T-cell (primary cell): ENCODE data around the gene SPAG5. TPM values are rescaled to one million over a fixed set of nuclear protein-coding genes. Genes with fewer than 3 reads are reported as not detected.

Experiments
- ATAC-seq, 4 experiments: fragments of 200-7000 bp in 3 of 4; fragments of 150-1000 bp in 1 of 4; cut with Tn5 transposase; replicated peaks in 1 of 4; 1 replicate in 3 of 4; 2 replicates in 1 of 4; pipeline ENCODE4 v1.10.0; 2021; ENCODE audit warnings: moderate library complexity in 3 of 4, mild to moderate bottlenecking in 2 of 4, moderate number of reproducible peaks in 1 of 4
- CTCF ChIA-PET, 2 donors: fragments of 300-600 bp; sonication (Branson Sonifier 250); formaldehyde crosslinking; loops; one replicate each; lab custom pipeline; 2022; ENCODE audit warnings: antibody characterized with exemption in 2 of 2; lab: Charles Lee
- POLR2A ChIA-PET, 2 donors: fragments of 300-600 bp; sonication (Branson Sonifier 250); formaldehyde crosslinking; loops; one replicate each; lab custom pipeline; 2022; ENCODE audit warnings: antibody characterized with exemption in 2 of 2; lab: Charles Lee
- DNase-seq, 35 experiments: peaks; one replicate each; pipeline versions ENCODE4 v3.0.0 to v3.0.0-alpha.2; 2013 to 2023
- H3K27ac ChIP-seq: one replicate; pipeline ENCODE4 v1.5.1; 2013; ENCODE audit warnings: low read length
- H3K27me3 ChIP-seq, 2 experiments: replicated peaks in 1 of 2; 1 replicate in 1 of 2; 2 replicates in 1 of 2; pipeline versions ENCODE4 v1.6.1 to v1.7.0; 2013; ENCODE audit warnings: low read length in 1 of 2, mixed read lengths in 1 of 2; ENCODE audit not compliant: control insufficient read depth in 2 of 2, insufficient read depth in 2 of 2; ENCODE audit errors: extremely low read depth in 1 of 2
- H3K36me3 ChIP-seq, 2 donors: 1 replicate in 1 of 2; 2 replicates in 1 of 2; pipeline versions ENCODE4 v1.6.1 to v1.7.0; 2013; ENCODE audit warnings: low read length in 1 of 2; ENCODE audit not compliant: control insufficient read depth in 2 of 2, insufficient read depth in 1 of 2; ENCODE audit errors: extremely low read depth in 1 of 2
- H3K4me1 ChIP-seq, 2 experiments: 1 replicate in 1 of 2; 2 replicates in 1 of 2; pipeline versions ENCODE4 v1.6.1 to v1.7.0; 2013; ENCODE audit warnings: low read length in 2 of 2, mixed read lengths in 1 of 2; ENCODE audit not compliant: insufficient read depth in 2 of 2, control insufficient read depth in 1 of 2; ENCODE audit errors: extremely low read depth in 1 of 2
- H3K4me3 ChIP-seq, 2 donors: 1 replicate in 1 of 2; 2 replicates in 1 of 2; pipeline versions ENCODE4 v1.5.1 to v1.7.0; 2013; ENCODE audit warnings: mild to moderate bottlenecking in 2 of 2, low read length in 1 of 2, moderate library complexity in 1 of 2; ENCODE audit not compliant: control insufficient read depth in 1 of 2; ENCODE audit errors: extremely low read depth in 1 of 2
- H3K9me3 ChIP-seq: 2 replicates; pipeline ENCODE4 v1.7.0; 2013
- H3K27ac Mint-ChIP-seq, 2 donors: one replicate each; pipeline ENCODE4 v1.8.0; 2020 to 2021; ENCODE audit warnings: mild to moderate bottlenecking in 2 of 2, mixed read lengths in 2 of 2
- H3K27me3 Mint-ChIP-seq, 2 donors: one replicate each; pipeline ENCODE4 v1.8.0; 2021 to 2022; ENCODE audit warnings: mixed read lengths in 2 of 2
- H3K36me3 Mint-ChIP-seq: one replicate; pipeline ENCODE4 v1.8.0; 2021; ENCODE audit warnings: mixed read lengths
- H3K4me1 Mint-ChIP-seq, 3 donors: one replicate each; pipeline ENCODE4 v1.8.0; 2020 to 2022; ENCODE audit warnings: mixed read lengths in 3 of 3, mild to moderate bottlenecking in 1 of 3
- H3K4me3 Mint-ChIP-seq, 3 donors: one replicate each; pipeline ENCODE4 v1.8.0; 2020 to 2022; ENCODE audit warnings: mild to moderate bottlenecking in 3 of 3, mixed read lengths in 3 of 3, moderate library complexity in 3 of 3
- H3K9me3 Mint-ChIP-seq, 3 donors: one replicate each; pipeline ENCODE4 v1.8.0; 2020 to 2022; ENCODE audit warnings: mixed read lengths in 3 of 3
- WGBS: methylation state at CpG from one replicate; pipeline ENCODE4 v1.1.5; 2013; ENCODE audit warnings: missing lambda C conversion rate; ENCODE audit not compliant: insufficient coverage; 5-methylcytosine and 5-hydroxymethylcytosine counted together
- total RNA-seq, 35 experiments: library from RNA in 6 of 35; stranded (reverse) in 6 of 35; fragments of 120-200 nt in 1 of 35; gene quantifications; one replicate each; pipeline versions ENCODE4 v1.2.1 to v1.2.4 and lab custom pipeline; 2013 to 2026

Gene SPAG5
- total RNA-seq, 5 donors from 2014 or later (not counting 1 experiment from before 2014, with no cell fraction given) = 7.7 to 26.5 (median 10.3) TPM

GRCh38 chr17:28551421-28552175 is 47.2 kb downstream of the SPAG5 start:
- Histone ChIP-seq H3K27me3 (no peaks in the 10 kb centered on the region), H3K27ac (peak overlapping the region; percentile 94), H3K9me3 (no peaks in the 10 kb centered on the region), H3K4me1 (peaks cover 34 to 59% of the 10 kb centered on the region in 2 experiments), H3K36me3 (peaks cover 1 to 43% of the 10 kb centered on the region in 2 donors), H3K4me3 (peak overlapping the region; percentile 2 to 52)
- Mint-ChIP-seq H3K4me1 (peaks cover 48 to 64% (median 52%) of the 10 kb centered on the region in 3 donors), H3K27me3 (no peaks in the 10 kb centered on the region), H3K9me3 (no peaks in the 10 kb centered on the region), H3K4me3 (peak overlapping the region; percentile 88 to 97 (median 90)), H3K27ac (peak overlapping the region; percentile 90 to 93), H3K36me3 (peaks cover 30% of the 10 kb centered on the region)
- WGBS = 37% methylated on average over 7 of the region's 10 CpGs
- ATAC-seq (no peak), DNase-seq (peak in 1 of 35 experiments; percentile 24)
- ChIA-PET CTCF (interaction anchor here in 1 of 2 donors (0.9 to 1.6 kb wide), 2 partner anchors 25 to 45 kb away, joined by 3 read pairs; partner anchors contain the start of gene ALDOC), POLR2A (interaction anchor here in 1 of 2 donors (0.7 kb wide), 1 partner anchor 20 kb away, joined by 11 read pairs; the partner anchor contains the start of gene PIGS)

DNA sequence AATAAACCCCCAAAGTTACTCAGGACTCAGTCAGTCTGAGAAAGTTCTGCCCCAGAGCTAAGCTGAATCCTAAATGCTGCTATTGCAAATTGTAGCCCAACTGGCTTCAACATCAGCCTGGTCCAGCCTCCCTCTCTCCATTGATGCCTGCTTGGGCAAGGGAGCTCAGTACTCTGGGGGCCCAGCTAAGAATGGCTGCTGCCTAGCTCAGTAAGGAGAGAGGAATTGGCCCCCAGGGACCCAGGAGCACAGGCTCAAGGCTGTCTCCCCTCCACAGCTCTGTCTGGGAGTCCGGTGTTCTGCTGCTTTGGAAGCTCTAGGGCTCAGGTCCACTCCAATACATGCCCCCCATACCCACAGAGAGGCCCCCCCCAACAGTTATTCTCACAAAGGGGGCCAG is 48.0 kb downstream of the SPAG5 start:
- CTCF ChIA-PET = interaction anchor here in 1 of 2 donors (0.6 to 1.6 kb wide), 5 partner anchors 16 to 96 kb away, joined by 3 to 4 read pairs (median 3); partner anchors contain the start of gene ALDOC
- peaks cover 34 to 59% of the 10 kb centered on the region in 2 experiments for H3K4me1 ChIP-seq

GRCh38 chr17:28549236-28550132 is 49.3 kb downstream of the SPAG5 start:
- Mint-ChIP-seq H3K9me3 (no peaks in the 10 kb centered on the region), H3K4me1 (peaks cover 48 to 64% (median 56%) of the 10 kb centered on the region in 3 donors), H3K36me3 (peaks cover 18% of the 10 kb centered on the region), H3K4me3 (peak overlapping the region in 1 of 3 donors; percentile 97), H3K27ac (peak overlapping the region; percentile 90 to 93), H3K27me3 (no peaks in the 10 kb centered on the region)
- peaks cover 0 to 26% of the 10 kb centered on the region in 2 donors for H3K36me3 ChIP-seq
- DNase-seq (peak in 33 of 35 experiments; percentile 45 to 86 (median 76)), ATAC-seq (peak; percentile 48 to 86 (median 52))
- no peaks in the 10 kb centered on the region for H3K27me3 ChIP-seq
- peak overlapping the region in 1 of 2 donors; percentile 33 for H3K4me3 ChIP-seq
- H3K27ac ChIP-seq = peak overlapping the region; percentile 94
- no peaks in the 10 kb centered on the region for H3K9me3 ChIP-seq
- peaks cover 34 to 59% of the 10 kb centered on the region in 2 experiments for H3K4me1 ChIP-seq
- CTCF ChIA-PET = interaction anchor here in 1 of 2 donors (0.7 to 1.1 kb wide), 5 partner anchors 9 to 63 kb away, joined by 3 to 6 read pairs (median 4); partner anchors contain the start of genes ALDOC and PIGS
- POLR2A ChIA-PET = interaction anchor here in 1 of 2 donors (1.6 kb wide), 1 partner anchor 27 kb away, joined by 3 read pairs; the partner anchor contains the start of gene ALDOC
- 60% methylated on average over 2 of the region's 3 CpGs for WGBS

More for the DNA sequence above, 48.0 kb downstream of the SPAG5 start:
- Mint-ChIP-seq H3K4me3 (peak overlapping the region; percentile 88 to 97 (median 90)), H3K4me1 (peaks cover 48 to 64% (median 54%) of the 10 kb centered on the region in 3 donors), H3K27ac (peak overlapping the region; percentile 90 to 93), H3K9me3 (no peaks in the 10 kb centered on the region), H3K36me3 (peaks cover 22% of the 10 kb centered on the region), H3K27me3 (no peaks in the 10 kb centered on the region)
- WGBS = no CpG with 5 or more reads among the region's 1 CpG
- Histone ChIP-seq H3K36me3 (peaks cover 0 to 38% of the 10 kb centered on the region in 2 donors), H3K9me3 (no peaks in the 10 kb centered on the region), H3K4me3 (no peak overlapping the region), H3K27ac (peak overlapping the region; percentile 94), H3K27me3 (no peaks in the 10 kb centered on the region)
- no peak for ATAC-seq
- POLR2A ChIA-PET = interaction anchor here in 1 of 2 donors (0.7 kb wide), 1 partner anchor 20 kb away, joined by 11 read pairs; the partner anchor contains the start of gene PIGS
- no peak for DNase-seq

GRCh38 chr17:28548417-28549130 is 50.3 kb downstream of the SPAG5 start:
- H3K4me3 ChIP-seq = no peak overlapping the region
- ChIA-PET POLR2A (interaction anchor here in 1 of 2 donors (1.6 kb wide), 1 partner anchor 28 kb away, joined by 3 read pairs; the partner anchor contains the start of gene ALDOC), CTCF (no interaction called here)
- WGBS = 89% methylated on average over 3 of the region's 6 CpGs
- no peaks in the 10 kb centered on the region for H3K27me3 ChIP-seq
- ATAC-seq (no peak), DNase-seq (no peak)
- H3K4me1 ChIP-seq = peaks cover 34 to 59% of the 10 kb centered on the region in 2 experiments
- peaks cover 0 to 16% of the 10 kb centered on the region in 2 donors for H3K36me3 ChIP-seq
- Mint-ChIP-seq H3K9me3 (no peaks in the 10 kb centered on the region), H3K36me3 (peaks cover 9% of the 10 kb centered on the region), H3K4me3 (peak overlapping the region in 1 of 3 donors; percentile 97), H3K4me1 (peaks cover 48 to 59% (median 56%) of the 10 kb centered on the region in 3 donors), H3K27me3 (no peaks in the 10 kb centered on the region), H3K27ac (peak overlapping the region; percentile 90 to 93)
- no peaks in the 10 kb centered on the region for H3K9me3 ChIP-seq
- H3K27ac ChIP-seq = peak overlapping the region; percentile 94

GRCh38 chr17:28547623-28548416 is 51.0 kb downstream of the SPAG5 start:
- CTCF ChIA-PET = no interaction called here
- H3K27me3 Mint-ChIP-seq = no peaks in the 10 kb centered on the region

More at GRCh38 chr17:28547623-28548416, 51.0 kb downstream of the SPAG5 start:
- Histone ChIP-seq H3K4me3 (no peak overlapping the region), H3K36me3 (peaks cover 0 to 12% of the 10 kb centered on the region in 2 donors), H3K27ac (peak overlapping the region; percentile 94), H3K9me3 (no peaks in the 10 kb centered on the region), H3K27me3 (no peaks in the 10 kb centered on the region), H3K4me1 (peaks cover 34 to 55% of the 10 kb centered on the region in 2 experiments)
- peaks cover 7% of the 10 kb centered on the region for H3K36me3 Mint-ChIP-seq
- H3K9me3 Mint-ChIP-seq = no peaks in the 10 kb centered on the region
- peak overlapping the region; percentile 90 to 93 for H3K27ac Mint-ChIP-seq
- H3K4me1 Mint-ChIP-seq = peaks cover 46 to 51% (median 51%) of the 10 kb centered on the region in 3 donors
- peak in 31 of 35 experiments; percentile 16 to 71 (median 37) for DNase-seq
- peak in 2 of 4 experiments; percentile 14 to 25 for ATAC-seq
- peak overlapping the region; percentile 28 to 97 (median 46) for H3K4me3 Mint-ChIP-seq
- POLR2A ChIA-PET = no interaction called here
- WGBS = 73% methylated on average over 19 of the region's 26 CpGs
